Activated T-cell treated with anti-CD3 and anti-CD28 coated beads for 4 hours (primary cell): ENCODE data around the gene KLK2.

Experiments
- DNase-seq: peaks from one replicate; pipeline ENCODE4 v3.0.0-alpha.2; 2020

The KLK2 gene

DNA sequence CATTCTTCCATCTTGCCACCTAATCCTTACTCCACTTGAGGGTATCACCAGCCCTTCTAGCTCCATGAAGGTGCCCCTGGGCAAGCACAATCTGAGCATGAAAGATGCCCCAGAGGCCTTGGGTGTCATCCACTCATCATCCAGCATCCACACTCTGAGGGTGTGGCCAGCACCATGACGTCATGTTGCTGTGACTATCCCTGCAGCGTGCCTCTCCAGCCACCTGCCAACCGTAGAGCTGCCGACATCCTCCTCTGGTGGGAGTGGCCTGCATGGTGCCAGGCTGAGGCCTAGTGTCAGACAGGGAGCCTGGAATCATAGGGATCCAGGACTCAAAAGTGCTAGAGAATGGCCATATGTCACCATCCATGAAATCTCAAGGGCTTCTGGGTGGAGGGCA, 21.6 kb upstream of the KLK2 start:
- no peak for DNase-seq

DNA sequence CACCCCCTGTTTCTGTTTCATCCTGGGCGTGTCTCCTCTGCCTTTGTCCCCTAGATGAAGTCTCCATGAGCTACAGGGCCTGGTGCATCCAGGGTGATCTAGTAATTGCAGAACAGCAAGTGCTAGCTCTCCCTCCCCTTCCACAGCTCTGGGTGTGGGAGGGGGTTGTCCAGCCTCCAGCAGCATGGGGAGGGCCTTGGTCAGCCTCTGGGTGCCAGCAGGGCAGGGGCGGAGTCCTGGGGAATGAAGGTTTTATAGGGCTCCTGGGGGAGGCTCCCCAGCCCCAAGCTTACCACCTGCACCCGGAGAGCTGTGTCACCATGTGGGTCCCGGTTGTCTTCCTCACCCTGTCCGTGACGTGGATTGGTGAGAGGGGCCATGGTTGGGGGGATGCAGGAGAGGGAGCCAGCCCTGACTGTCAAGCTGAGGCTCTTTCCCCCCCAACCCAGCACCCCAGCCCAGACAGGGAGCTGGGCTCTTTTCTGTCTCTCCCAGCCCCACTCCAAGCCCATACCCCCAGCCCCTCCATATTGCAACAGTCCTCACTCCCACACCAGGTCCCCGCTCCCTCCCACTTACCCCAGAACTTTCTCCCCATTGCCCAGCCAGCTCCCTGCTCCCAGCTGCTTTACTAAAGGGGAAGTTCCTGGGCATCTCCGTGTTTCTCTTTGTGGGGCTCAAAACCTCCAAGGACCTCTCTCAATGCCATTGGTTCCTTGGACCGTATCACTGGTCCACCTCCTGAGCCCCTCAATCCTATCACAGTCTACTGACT, 18.4 kb upstream of the KLK2 start, which contains the start of gene KLK3:
KLK3 (plus strand) TSS at position 280 of the 775 bp plus-strand sequence; CDS start at position 321, 41 bp downstream.
- no peak for DNase-seq

DNA sequence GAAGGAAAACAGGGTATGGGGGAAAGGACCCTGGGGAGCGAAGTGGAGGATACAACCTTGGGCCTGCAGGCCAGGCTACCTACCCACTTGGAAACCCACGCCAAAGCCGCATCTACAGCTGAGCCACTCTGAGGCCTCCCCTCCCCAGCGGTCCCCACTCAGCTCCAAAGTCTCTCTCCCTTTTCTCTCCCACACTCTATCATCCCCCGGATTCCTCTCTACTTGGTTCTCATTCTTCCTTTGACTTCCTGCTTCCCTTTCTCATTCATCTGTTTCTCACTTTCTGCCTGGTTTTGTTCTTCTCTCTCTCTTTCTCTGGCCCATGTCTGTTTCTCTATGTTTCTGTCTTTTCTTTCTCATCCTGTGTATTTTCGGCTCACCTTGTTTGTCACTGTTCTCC, 15.9 kb upstream of the KLK2 start:
- no peak for DNase-seq

DNA sequence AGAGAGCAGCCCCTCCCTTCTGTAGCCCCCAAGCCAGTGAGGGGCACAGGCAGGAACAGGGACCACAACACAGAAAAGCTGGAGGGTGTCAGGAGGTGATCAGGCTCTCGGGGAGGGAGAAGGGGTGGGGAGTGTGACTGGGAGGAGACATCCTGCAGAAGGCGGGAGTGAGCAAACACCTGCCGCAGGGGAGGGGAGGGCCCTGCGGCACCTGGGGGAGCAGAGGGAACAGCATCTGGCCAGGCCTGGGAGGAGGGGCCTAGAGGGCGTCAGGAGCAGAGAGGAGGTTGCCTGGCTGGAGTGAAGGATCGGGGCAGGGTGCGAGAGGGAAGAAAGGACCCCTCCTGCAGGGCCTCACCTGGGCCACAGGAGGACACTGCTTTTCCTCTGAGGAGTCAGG, 14.4 kb upstream of the KLK2 start:
- no peak for DNase-seq

DNA sequence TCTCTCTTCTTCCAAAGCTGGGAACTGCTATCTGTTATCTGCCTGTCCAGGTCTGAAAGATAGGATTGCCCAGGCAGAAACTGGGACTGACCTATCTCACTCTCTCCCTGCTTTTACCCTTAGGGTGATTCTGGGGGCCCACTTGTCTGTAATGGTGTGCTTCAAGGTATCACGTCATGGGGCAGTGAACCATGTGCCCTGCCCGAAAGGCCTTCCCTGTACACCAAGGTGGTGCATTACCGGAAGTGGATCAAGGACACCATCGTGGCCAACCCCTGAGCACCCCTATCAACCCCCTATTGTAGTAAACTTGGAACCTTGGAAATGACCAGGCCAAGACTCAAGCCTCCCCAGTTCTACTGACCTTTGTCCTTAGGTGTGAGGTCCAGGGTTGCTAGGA, 13.4 kb upstream of the KLK2 start:
- no peak for DNase-seq

DNA sequence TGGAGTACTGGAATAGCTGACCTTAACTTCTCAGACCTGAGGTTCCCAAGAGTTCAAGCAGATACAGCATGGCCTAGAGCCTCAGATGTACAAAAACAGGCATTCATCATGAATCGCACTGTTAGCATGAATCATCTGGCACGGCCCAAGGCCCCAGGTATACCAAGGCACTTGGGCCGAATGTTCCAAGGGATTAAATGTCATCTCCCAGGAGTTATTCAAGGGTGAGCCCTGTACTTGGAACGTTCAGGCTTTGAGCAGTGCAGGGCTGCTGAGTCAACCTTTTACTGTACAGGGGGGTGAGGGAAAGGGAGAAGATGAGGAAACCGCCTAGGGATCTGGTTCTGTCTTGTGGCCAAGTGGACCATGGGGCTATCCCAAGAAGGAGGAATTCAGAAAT, 12.2 kb upstream of the KLK2 start:
- DNase-seq = no peak

DNA sequence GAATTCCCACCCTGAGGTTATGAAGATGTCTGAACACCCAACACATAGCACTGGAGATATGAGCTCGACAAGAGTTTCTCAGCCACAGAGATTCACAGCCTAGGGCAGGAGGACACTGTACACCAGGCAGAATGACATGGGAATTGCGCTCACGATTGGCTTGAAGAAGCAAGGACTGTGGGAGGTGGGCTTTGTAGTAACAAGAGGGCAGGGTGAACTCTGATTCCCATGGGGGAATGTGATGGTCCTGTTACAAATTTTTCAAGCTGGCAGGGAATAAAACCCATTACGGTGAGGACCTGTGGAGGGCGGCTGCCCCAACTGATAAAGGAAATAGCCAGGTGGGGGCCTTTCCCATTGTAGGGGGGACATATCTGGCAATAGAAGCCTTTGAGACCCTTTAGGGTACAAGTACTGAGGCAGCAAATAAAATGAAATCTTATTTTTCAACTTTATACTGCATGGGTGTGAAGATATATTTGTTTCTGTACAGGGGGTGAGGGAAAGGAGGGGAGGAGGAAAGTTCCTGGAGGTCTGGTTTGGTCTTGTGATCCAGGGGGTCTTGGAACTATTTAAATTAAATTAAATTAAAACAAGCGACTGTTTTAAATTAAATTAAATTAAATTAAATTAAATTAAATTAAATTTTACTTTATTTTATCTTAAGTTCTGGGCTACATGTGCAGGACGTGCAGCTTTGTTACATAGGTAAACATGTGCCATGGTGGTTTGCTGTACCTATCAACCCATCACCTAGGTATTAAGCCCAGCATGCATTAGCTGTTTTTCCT, 11.5 kb upstream of the KLK2 start:
- no peak for DNase-seq

DNA sequence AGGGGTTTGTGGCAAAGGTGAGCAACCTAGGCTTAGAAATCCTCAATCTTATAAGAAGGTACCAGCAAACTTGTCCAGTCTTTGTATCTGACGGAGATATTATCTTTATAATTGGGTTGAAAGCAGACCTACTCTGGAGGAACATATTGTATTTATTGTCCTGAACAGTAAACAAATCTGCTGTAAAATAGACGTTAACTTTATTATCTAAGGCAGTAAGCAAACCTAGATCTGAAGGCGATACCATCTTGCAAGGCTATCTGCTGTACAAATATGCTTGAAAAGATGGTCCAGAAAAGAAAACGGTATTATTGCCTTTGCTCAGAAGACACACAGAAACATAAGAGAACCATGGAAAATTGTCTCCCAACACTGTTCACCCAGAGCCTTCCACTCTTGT, 3.8 kb upstream of the KLK2 start:
- DNase-seq = no peak

DNA sequence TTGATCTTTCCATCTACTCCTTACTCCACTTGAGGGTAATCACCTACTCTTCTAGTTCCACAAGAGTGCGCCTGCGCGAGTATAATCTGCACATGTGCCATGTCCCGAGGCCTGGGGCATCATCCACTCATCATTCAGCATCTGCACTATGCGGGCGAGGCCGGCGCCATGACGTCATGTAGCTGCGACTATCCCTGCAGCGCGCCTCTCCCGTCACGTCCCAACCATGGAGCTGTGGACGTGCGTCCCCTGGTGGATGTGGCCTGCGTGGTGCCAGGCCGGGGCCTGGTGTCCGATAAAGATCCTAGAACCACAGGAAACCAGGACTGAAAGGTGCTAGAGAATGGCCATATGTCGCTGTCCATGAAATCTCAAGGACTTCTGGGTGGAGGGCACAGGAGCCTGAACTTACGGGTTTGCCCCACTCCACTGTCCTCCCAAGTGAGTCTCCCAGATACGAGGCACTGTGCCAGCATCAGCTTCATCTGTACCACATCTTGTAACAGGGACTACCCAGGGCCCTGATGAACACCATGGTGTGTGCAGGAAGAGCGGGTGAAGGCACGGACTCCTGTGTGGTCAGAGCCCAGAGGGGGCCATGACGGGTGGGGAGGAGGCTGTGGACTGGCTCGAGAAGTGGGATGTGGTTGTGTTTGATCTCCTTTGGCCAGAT, 2.7 kb upstream of the KLK2 start:
- no peak for DNase-seq

DNA sequence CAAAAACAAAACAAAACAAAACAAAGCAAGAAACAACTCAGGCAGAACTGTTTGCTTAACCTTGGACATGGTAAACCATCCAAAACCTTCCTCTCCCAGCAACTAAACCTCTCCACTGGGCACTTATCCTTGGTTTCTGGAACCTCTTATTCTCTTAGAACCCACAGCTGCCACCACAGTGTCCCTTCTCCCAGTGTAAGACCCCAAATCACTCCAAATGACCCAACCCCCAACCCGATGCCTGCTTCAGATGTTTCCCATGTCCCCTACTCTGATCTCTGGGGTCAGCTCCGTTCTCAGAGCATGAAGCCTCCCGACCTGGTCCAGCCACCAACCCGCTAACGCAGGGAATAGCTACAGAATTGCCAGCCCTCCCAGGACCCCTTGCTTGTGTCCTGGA, 972 bp downstream of the KLK2 start:
- DNase-seq = no peak

DNA sequence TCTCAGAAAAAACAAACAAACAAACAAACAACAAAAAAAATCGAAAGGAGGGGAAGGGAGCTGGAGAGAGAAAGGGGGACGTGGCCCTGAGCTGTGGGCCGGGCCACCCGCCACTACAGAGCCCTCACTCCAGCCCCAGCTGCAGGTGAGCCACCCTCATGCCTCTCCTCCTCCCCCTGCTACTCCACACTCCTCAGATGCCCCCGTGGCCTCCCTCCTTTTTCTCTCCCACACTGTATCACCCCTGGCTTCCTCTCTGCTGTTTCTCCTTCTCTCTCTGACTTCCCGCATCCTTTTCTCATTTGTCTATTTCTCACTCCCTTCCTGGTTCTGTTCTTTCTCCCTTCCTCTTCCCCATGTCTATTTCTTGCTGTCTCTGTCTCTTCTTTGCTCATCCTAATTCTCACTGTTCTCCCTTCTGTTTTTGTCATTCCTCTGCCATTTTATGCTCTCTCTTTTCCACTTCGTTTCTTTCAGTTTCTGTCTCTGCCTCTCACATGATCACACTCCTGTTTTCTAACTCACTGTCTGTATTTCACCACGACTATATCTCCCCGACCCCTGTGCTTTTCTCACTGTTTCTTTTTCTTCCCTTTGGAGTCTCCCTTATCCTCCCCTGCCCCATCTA, 2.7 kb downstream of the KLK2 start:
- no peak for DNase-seq

DNA sequence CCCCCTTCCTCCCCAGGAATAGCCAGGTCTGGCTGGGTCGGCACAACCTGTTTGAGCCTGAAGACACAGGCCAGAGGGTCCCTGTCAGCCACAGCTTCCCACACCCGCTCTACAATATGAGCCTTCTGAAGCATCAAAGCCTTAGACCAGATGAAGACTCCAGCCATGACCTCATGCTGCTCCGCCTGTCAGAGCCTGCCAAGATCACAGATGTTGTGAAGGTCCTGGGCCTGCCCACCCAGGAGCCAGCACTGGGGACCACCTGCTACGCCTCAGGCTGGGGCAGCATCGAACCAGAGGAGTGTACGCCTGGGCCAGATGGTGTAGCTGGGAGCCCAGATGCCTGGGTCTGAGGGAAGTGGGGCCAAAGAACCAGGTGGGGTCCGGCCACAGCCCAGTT, 3.2 kb downstream of the KLK2 start:
- no peak for DNase-seq

DNA sequence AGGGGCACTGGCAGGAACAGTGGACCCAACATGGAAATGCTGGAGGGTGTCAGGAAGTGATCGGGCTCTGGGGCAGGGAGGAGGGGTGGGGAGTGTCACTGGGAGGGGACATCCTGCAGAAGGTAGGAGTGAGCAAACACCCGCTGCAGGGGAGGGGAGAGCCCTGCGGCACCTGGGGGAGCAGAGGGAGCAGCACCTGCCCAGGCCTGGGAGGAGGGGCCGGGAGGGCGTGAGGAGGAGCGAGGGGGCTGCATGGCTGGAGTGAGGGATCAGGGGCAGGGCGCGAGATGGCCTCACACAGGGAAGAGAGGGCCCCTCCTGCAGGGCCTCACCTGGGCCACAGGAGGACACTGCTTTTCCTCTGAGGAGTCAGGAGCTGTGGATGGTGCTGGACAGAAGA, 4.1 kb downstream of the KLK2 start:
- DNase-seq = no peak

DNA sequence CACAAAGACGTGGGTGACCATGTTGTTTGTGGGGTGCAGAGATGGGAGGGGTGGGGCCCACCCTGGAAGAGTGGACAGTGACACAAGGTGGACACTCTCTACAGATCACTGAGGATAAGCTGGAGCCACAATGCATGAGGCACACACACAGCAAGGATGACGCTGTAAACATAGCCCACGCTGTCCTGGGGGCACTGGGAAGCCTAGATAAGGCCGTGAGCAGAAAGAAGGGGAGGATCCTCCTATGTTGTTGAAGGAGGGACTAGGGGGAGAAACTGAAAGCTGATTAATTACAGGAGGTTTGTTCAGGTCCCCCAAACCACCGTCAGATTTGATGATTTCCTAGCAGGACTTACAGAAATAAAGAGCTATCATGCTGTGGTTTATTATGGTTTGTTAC, 5.6 kb downstream of the KLK2 start:
- DNase-seq = no peak

DNA sequence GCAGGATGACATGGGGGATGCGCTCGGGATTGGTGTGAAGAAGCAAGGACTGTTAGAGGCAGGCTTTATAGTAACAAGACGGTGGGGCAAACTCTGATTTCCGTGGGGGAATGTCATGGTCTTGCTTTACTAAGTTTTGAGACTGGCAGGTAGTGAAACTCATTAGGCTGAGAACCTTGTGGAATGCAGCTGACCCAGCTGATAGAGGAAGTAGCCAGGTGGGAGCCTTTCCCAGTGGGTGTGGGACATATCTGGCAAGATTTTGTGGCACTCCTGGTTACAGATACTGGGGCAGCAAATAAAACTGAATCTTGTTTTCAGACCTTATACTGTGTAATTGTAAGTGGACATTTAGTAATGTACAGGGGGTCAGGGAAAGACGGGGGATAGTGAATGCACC, 7.0 kb downstream of the KLK2 start:
- no peak for DNase-seq

DNA sequence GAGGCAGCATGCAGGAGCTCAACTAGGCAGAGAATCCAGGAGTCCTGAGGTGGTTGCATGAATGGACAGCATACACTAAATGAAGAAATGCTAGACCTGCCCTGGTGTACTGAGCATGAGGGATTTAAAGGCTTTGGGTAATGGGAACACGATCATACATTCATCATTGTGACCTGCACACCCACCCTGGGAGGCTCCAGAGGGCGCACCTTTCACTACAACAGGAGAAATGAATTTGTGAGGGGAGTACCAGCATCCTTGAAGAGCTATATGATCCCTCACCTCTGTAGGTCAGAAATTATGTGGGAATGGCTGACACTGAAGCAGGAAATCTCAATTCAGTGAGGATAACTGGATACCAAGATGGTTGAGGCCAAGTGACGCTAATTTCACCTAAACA, 8.9 kb downstream of the KLK2 start:
- no peak for DNase-seq

DNA sequence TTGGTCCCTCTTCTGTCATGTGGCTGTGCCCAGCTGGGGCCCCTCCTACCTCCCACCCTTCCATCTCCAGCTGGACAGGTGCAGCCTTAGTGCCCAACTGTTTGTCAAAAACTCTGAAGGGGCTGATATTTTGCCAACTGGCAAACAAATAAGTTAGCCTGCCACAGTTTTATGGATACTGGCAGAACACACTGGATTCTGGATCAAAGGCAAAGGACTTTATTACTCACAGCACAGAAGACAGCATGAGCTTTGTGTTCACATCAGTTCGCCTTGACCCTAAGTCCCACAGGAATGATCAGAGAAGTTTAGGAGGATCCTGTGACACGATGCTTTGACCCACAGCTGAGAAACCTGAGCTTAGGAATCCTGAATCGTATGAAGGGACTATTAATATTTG, 16.4 kb downstream of the KLK2 start:
- DNase-seq = no peak

DNA sequence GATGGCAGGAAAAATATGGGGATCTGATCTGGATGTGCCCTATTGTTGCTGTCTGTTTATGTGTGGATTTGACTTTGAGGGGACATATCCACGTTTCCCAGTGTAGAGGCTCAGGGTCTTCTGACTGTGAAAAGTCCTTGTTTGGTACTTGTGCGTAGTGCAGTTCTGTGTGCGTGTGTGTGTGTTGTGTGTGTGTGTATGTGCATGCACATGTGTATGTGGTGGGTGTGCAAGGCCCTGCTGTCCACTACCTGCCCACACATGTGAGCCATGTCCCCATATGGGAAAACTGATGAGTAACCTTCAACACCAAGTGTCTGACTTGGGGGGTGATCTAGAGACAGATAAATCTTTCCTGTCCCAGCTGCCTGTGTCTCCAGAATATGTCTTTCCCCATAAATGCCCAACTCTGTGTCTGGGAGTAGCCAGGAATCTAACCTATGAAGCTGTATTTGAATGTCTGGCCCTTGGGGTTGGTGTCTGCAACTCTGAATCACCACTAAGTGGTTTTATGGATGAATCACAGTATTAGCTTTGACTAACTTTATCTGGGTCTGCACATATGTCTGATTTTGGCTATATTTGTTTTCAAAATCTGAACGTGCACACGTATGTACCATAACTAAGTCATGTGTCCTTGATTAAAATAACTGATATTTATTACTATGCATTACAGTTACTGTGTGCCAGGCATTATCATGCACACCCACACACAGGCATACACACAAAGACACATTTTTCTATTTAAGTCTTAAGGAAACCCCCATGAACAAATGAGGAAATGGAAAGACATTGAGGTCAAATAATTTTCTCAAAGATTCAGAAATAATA, 17.4 kb downstream of the KLK2 start:
- DNase-seq = no peak

DNA sequence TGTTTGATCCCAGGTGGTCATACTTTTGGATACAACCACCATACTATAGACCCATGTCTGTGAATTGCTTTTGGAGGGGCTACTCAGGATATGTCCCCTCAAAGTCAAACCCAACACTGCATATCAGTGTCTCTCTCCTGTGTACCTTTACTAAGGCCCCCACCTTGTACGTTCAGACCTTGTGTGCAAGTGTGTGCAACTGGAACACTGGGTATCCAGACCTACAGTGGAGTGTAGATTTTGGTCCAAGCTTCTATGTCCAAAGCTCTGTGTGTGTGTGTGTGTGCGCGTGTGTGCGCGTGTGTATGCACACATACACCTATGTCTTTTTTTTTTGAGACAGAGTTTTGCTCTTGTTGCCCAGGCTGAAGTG, 18.0 kb downstream of the KLK2 start:
- no peak for DNase-seq

DNA sequence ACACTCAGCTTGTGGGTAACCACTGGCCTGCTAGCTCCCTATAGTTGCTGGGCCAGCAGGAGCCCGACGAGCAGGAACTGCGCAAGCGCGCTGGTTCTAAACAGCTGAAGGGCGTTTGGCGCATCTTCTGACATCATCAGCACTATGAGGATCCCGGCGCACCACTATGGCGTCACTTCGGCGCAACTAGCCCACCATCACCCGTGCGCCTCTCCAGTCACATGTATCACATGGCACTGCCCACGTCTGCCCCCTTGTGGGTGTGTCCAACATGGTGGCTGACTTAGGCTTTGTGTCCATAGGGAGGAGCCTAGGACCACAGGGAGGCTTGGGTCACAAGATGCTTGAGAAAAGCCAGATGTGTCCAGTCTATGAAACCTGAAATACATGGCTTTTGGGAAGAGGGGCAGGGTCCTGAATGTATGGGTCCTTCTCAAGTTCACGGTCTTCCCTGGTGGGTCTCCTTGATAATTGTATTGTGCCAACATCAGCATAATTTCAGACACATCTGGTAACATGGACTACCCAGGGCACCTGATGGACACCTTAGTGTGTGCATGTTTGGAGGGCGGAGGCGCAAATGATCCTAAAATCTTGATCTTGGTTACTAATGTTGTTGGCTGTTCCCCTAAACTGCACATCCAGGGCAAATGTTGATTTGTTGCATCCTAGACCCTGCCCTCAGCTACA, 20.0 kb downstream of the KLK2 start:
- no peak for DNase-seq

DNA sequence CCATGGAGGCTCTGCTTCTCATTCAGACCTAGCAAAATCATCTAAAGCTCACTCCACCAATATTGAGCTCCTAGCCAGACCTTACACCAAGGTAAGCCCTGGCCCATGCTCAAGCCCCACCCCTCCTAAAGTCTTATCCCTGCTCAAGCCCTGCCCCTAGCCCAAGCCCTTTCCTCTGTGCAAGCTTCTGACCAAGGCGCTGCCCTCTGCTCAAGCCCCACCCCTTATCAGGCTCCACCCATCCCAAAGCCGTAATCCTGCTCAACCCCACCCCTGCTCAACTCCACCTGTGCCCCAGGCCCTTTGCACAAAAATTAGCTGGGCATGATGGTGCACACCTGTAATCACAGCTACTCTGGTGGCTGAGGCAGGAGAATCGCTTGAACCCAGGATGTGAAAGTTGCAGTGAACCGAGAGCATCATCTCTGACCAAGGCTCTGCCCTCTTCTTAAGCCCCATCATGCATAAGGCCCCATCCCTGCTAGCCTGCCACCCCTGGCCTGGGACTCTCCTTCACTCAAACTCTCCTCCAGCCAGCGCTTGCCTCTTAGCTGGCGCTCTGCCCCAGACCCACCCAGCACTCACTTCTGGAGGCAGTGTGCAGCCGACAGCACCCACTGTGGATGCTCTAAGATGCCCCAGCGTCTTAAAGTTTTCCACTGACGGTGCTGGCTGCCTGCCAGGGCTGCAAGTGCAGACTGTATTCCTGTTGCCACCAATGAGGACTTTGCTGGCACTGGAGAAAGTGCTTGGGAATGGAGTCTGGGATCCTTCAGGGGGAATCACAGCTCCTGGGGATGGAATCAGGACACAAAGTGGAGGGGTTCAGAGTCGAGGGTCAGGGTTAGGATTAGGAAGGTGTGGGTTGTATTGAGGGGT, 21.5 kb downstream of the KLK2 start:
- no peak for DNase-seq
